ENCODE results near the gene RILPL1. TPM values are rescaled to one million over a fixed set of nuclear protein-coding genes. Genes with fewer than 3 reads are reported as not detected.

The RILPL1 gene
- total RNA-seq, 6 experiments from 2014 or later, result 3.2 to 7.5 (median 5.3) TPM

DNA sequence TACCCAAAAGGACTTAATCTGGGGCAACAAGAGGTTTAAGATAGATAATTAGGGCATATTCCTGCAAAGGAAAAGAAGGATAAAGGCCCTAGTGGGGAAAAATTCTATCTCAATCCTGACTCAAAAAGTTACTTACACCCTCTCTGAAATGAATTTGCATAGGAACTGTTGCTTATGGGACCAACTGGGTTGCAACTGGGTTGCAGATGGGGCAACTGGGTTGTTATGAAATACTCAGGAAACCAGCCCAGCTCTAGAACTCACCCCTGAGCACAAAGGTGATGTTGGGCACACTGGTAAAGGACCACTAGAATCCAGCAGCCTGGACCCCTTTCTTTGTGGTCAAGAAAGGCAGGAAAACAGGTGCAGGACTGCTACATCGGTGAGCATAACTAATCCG, 17.2 kb upstream of the RILPL1 start:
- no peaks in the 10 kb centered on the region for H3K9me3 ChIP-seq
- no peak overlapping the region for H3K27ac ChIP-seq
- DNase-seq, result no peak
- H3K36me3 ChIP-seq, result no peaks in the 10 kb centered on the region
- no peak overlapping the region for H3K4me3 ChIP-seq
- no peaks in the 10 kb centered on the region for H3K4me1 ChIP-seq
- no CpG with 5 or more reads among the region's 2 CpGs for WGBS (ENCODE audit: insufficient coverage, low coverage, low lambda C conversion rate, missing lambda C conversion rate)
- intact Hi-C loops (cut with DNase I), result no loop called here
- no peak for TF ChIP-seq POLR2A (IDR thresholded peaks at IDR 0.05)
- TF ChIP-seq, protein P1, sequence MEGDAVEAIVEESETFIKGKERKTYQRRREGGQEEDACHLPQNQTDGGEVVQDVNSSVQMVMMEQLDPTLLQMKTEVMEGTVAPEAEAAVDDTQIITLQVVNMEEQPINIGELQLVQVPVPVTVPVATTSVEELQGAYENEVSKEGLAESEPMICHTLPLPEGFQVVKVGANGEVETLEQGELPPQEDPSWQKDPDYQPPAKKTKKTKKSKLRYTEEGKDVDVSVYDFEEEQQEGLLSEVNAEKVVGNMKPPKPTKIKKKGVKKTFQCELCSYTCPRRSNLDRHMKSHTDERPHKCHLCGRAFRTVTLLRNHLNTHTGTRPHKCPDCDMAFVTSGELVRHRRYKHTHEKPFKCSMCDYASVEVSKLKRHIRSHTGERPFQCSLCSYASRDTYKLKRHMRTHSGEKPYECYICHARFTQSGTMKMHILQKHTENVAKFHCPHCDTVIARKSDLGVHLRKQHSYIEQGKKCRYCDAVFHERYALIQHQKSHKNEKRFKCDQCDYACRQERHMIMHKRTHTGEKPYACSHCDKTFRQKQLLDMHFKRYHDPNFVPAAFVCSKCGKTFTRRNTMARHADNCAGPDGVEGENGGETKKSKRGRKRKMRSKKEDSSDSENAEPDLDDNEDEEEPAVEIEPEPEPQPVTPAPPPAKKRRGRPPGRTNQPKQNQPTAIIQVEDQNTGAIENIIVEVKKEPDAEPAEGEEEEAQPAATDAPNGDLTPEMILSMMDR (IDR thresholded peaks at IDR 0.05), result no peak
- no peaks in the 10 kb centered on the region for H3K27me3 ChIP-seq
- ATAC-seq, result no peak

DNA sequence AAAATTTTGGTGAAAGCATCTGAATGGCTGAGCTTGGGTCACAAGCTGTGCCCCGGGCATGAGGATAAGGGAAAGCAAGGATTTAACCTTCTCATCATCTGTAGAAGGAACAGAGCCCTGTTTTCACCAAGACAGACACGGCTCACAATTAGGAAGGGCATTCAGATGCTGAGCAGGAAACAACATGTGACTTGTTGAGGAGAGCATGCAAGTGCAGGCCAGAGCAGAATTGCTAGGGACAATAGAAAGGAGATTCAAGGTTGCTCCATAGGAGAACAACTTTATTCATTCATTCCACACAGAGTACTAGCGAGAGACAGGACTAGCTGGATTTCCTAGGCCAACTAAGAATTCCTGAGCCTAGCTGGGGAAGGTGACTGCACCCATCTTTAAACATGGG, 14.6 kb upstream of the RILPL1 start:
- H3K27me3 ChIP-seq, result no peaks in the 10 kb centered on the region
- TF ChIP-seq, protein P1 (IDR thresholded peaks at IDR 0.05), result no peak
- TF ChIP-seq POLR2A (IDR thresholded peaks at IDR 0.05), result no peak
- WGBS (ENCODE audit: insufficient coverage, low coverage, low lambda C conversion rate, missing lambda C conversion rate), result 57% methylated on average over 3 of the region's 3 CpGs

DNA sequence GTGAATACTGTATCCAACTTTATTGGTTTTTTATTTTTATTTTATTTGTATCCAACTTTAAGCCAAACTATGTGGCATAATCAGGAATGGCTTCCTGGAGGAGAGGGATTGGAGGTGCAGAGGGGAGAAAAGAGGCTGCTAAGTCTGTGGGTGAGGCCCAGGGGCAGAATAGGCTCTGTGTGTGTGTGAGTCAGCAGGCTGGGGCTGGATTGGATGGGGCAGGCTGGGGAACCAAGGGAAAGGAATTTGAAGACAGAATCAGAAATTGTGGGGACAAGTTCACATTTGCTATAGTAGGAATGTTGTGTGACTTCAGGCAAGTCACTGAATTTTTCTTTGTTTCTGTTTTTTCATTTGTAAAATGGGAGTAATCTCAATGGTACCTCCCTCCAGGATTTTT, 12.8 kb upstream of the RILPL1 start:
- Histone ChIP-seq H3K27me3 (no peaks in the 10 kb centered on the region), H3K4me1 (no peaks in the 10 kb centered on the region), H3K36me3 (no peaks in the 10 kb centered on the region), H3K9me3 (no peaks in the 10 kb centered on the region), H3K27ac (no peak overlapping the region), H3K4me3 (no peak overlapping the region)
- intact Hi-C loops (cut with DNase I), result no loop called here
- no peak for DNase-seq
- ATAC-seq, result no peak
- TF ChIP-seq, protein P1 (IDR thresholded peaks at IDR 0.05), result no peak
- no peak for TF ChIP-seq POLR2A (IDR thresholded peaks at IDR 0.05)

More for the DNA sequence above, 14.6 kb upstream of the RILPL1 start:
- Histone ChIP-seq H3K9me3 (no peaks in the 10 kb centered on the region), H3K4me1 (no peaks in the 10 kb centered on the region), H3K4me3 (no peak overlapping the region), H3K36me3 (no peaks in the 10 kb centered on the region), H3K27ac (no peak overlapping the region)
- intact Hi-C loops (cut with DNase I), result no loop called here
- DNase-seq (no peak), ATAC-seq (no peak)

DNA sequence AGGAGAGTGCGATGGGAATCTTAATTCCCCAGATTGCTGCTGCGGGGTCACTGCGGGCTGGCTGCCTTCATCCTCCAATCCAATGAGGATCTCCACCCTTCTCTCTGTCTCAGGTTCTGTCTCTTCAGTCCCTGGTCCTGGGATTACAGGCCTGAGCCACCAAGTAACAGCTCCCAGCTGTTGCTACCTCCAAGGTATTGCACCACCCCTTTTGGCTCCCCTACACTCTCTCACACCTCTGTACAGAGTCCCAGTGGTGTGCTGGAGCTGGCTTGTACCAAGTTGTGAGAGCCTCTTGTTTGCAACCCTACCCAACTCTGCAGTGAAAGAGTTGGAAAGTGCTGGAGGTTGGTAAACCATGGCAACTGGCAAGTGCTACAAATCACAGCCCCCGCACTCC, 10.0 kb upstream of the RILPL1 start:
- DNase-seq (no peak), ATAC-seq (no peak)
- Histone ChIP-seq H3K9me3 (no peaks in the 10 kb centered on the region), H3K27ac (no peak overlapping the region), H3K4me1 (no peaks in the 10 kb centered on the region), H3K27me3 (no peaks in the 10 kb centered on the region), H3K36me3 (no peaks in the 10 kb centered on the region), H3K4me3 (no peak overlapping the region)
- WGBS (ENCODE audit: insufficient coverage, low coverage, low lambda C conversion rate, missing lambda C conversion rate), result 100% methylated on average over 1 of the region's 4 CpGs
- intact Hi-C loops (cut with DNase I), result no loop called here
- TF ChIP-seq POLR2A (IDR thresholded peaks at IDR 0.05), result no peak
- TF ChIP-seq, protein P1 (IDR thresholded peaks at IDR 0.05), result no peak

All from right lobe of liver (tissue), 6 donors.